H1 (cell line): ENCODE results near the gene SLC15A3. TPM values are rescaled to one million over a fixed set of nuclear protein-coding genes. Genes with fewer than 3 reads are reported as not detected.

Source experiments
- CTCF ChIA-PET: fragments of 300-600 bp; sonication (Branson Sonifier 250); formaldehyde crosslinking; loops from one replicate; lab custom pipeline; 2021; ENCODE audit not compliant: partially characterized antibody; lab: Charles Lee
- POLR2A ChIA-PET: fragments of 300-600 bp; sonication (Branson Sonifier 250); formaldehyde crosslinking; loops from one replicate; lab custom pipeline; 2021; ENCODE audit warnings: inconsistent platforms; ENCODE audit not compliant: partially characterized antibody; lab: Charles Lee
- DNase-seq, 2 experiments: peaks; one replicate each; pipeline versions ENCODE4 v3.0.0 to v3.0.0-alpha.2; 2010 to 2022; ENCODE audit warnings: low spot score in 2 of 2, low read depth in 1 of 2, mixed read lengths in 1 of 2
- FAIRE-seq: peaks from 2 replicates; lab custom pipeline; 2011; peaks lifted over from hg19 to GRCh38; lab: Jason Lieb, UNC
- H2AFZ ChIP-seq: 2 replicates; pipeline ENCODE4 v1.8.1; 2012; ENCODE audit warnings: low read length, inconsistent platforms
- H2AK5ac ChIP-seq: 2 replicates; pipeline ENCODE4 v1.6.1; 2013; ENCODE audit warnings: low read depth, low read length
- H2BK120ac ChIP-seq: replicated peaks from 2 replicates; pipeline ENCODE3; 2013; ENCODE audit warnings: low read depth, low read length, inconsistent platforms
- H2BK12ac ChIP-seq: 2 replicates; pipeline ENCODE4 v1.6.1; 2013; ENCODE audit warnings: low read depth, low read length
- H2BK15ac ChIP-seq: 2 replicates; pipeline ENCODE4 v1.6.1; 2013; ENCODE audit warnings: low read length
- H2BK20ac ChIP-seq: 2 replicates; pipeline ENCODE4 v1.6.1; 2013; ENCODE audit warnings: low read length
- H2BK5ac ChIP-seq: 2 replicates; pipeline ENCODE4 v1.6.1; 2013; ENCODE audit warnings: low read depth, low read length
- H3K14ac ChIP-seq: 2 replicates; pipeline ENCODE4 v1.6.1; 2013; ENCODE audit warnings: inconsistent platforms; ENCODE audit not compliant: insufficient read length
- H3K18ac ChIP-seq: 2 replicates; pipeline ENCODE4 v1.6.1; 2013; ENCODE audit warnings: low read length; ENCODE audit errors: extremely low read depth
- H3K23ac ChIP-seq: 2 replicates; pipeline ENCODE4 v1.6.1; 2013; ENCODE audit warnings: inconsistent platforms; ENCODE audit not compliant: insufficient read length
- H3K23me2 ChIP-seq: 2 replicates; pipeline ENCODE4 v1.6.1; 2013; ENCODE audit warnings: low read depth, low read length
- H3K27ac ChIP-seq: 2 replicates; pipeline ENCODE4 v1.6.1; 2011; ENCODE audit warnings: low read depth, low read length, inconsistent platforms
- H3K27me3 ChIP-seq, 4 experiments: replicated peaks in 1 of 4; 1 replicate in 1 of 4; 2 replicates in 3 of 4; pipeline versions ENCODE4 v1.6.1 to v1.8.1; 2011 to 2013; ENCODE audit warnings: low read length in 3 of 4, mild to moderate bottlenecking in 3 of 4, inconsistent platforms in 2 of 4, mixed read lengths in 2 of 4, moderate library complexity in 1 of 4; ENCODE audit not compliant: control insufficient read depth in 3 of 4, insufficient read depth in 3 of 4; ENCODE audit errors: extremely low read depth in 1 of 4
- H3K36me3 ChIP-seq, 4 experiments: 2 replicates each; pipeline versions ENCODE4 v1.6.1 to v1.8.1; 2011 to 2013; ENCODE audit warnings: mild to moderate bottlenecking in 4 of 4, low read length in 3 of 4, moderate library complexity in 2 of 4, control low read depth in 1 of 4, inconsistent platforms in 1 of 4; ENCODE audit not compliant: insufficient read depth in 4 of 4, control insufficient read depth in 2 of 4
- H3K4ac ChIP-seq: replicated peaks from 2 replicates; pipeline ENCODE3; 2013; ENCODE audit warnings: low read length, low read depth, mixed read lengths, inconsistent platforms; ENCODE audit not compliant: insufficient read length
- H3K4me1 ChIP-seq, 4 experiments: replicated peaks in 1 of 4; 1 replicate in 1 of 4; 2 replicates in 3 of 4; pipeline versions ENCODE4 v1.6.1 to v1.8.1; 2011 to 2013; ENCODE audit warnings: low read length in 3 of 4, inconsistent platforms in 2 of 4, mixed read lengths in 1 of 4; ENCODE audit not compliant: insufficient read depth in 4 of 4, control insufficient read depth in 3 of 4
- H3K4me2 ChIP-seq, 2 experiments: 2 replicates each; pipeline versions ENCODE4 v1.6.1 to v1.8.1; 2011 to 2013; ENCODE audit warnings: low read depth in 2 of 2, low read length in 2 of 2, control low read depth in 1 of 2, inconsistent platforms in 1 of 2, mild to moderate bottlenecking in 1 of 2; ENCODE audit not compliant: insufficient read depth in 1 of 2
- H3K4me3 ChIP-seq, 4 experiments: fragments of 200-600, 300-600 bp in 1 of 4; sonication (generic), shearing (Covaris generic), sonication (Bioruptor Twin) in 1 of 4; 2 replicates each; pipeline versions ENCODE4 v1.5.1 to v1.8.1; 2011 to 2016; ENCODE audit warnings: low read length in 4 of 4, low read depth in 3 of 4, control low read depth in 2 of 4, inconsistent platforms in 2 of 4, mild to moderate bottlenecking in 2 of 4, mixed read lengths in 1 of 4, moderate library complexity in 1 of 4; ENCODE audit not compliant: insufficient read depth in 2 of 4; ENCODE audit errors: extremely low read depth in 1 of 4
- H3K56ac ChIP-seq: replicated peaks from 2 replicates; pipeline ENCODE3; 2013; ENCODE audit warnings: low read depth, mild to moderate bottlenecking, mixed read lengths, low read length, inconsistent platforms; ENCODE audit not compliant: insufficient read length
- H3K79me1 ChIP-seq: 2 replicates; pipeline ENCODE4 v1.6.1; 2013; ENCODE audit warnings: low read depth, low read length, control low read depth
- H3K79me2 ChIP-seq, 2 experiments: 2 replicates each; pipeline versions ENCODE4 v1.6.1 to v1.8.1; 2012 to 2013; ENCODE audit warnings: low read length in 2 of 2, mild to moderate bottlenecking in 2 of 2, inconsistent platforms in 1 of 2; ENCODE audit not compliant: insufficient read depth in 2 of 2, control insufficient read depth in 1 of 2
- H3K9ac ChIP-seq, 4 experiments: replicated peaks in 1 of 4; 1 replicate in 1 of 4; 2 replicates in 3 of 4; pipeline versions ENCODE4 v1.6.1 to v1.8.1; 2011 to 2013; ENCODE audit warnings: low read depth in 3 of 4, low read length in 3 of 4, control low read depth in 2 of 4, mild to moderate bottlenecking in 2 of 4, moderate library complexity in 2 of 4, inconsistent platforms in 1 of 4; ENCODE audit errors: extremely low read depth in 1 of 4
- H3K9me3 ChIP-seq, 2 experiments: 2 replicates each; pipeline versions ENCODE4 v1.6.1 to v1.8.1; 2012 to 2013; ENCODE audit warnings: mild to moderate bottlenecking in 2 of 2, moderate library complexity in 2 of 2, control low read depth in 1 of 2, inconsistent platforms in 1 of 2, low read depth in 1 of 2, low read length in 1 of 2, mixed read lengths in 1 of 2; ENCODE audit not compliant: insufficient read depth in 2 of 2
- H4K20me1 ChIP-seq, 2 experiments: replicated peaks in 1 of 2; 2 replicates each; pipeline versions ENCODE3 to v1.8.1; 2011 to 2013; ENCODE audit warnings: inconsistent platforms in 2 of 2, low read length in 2 of 2, mild to moderate bottlenecking in 1 of 2; ENCODE audit not compliant: insufficient read depth in 2 of 2, control insufficient read depth in 1 of 2
- H4K5ac ChIP-seq: 2 replicates; pipeline ENCODE4 v1.6.1; 2013; ENCODE audit warnings: low read length, low read depth, mixed read lengths, inconsistent platforms; ENCODE audit not compliant: insufficient read length
- H4K8ac ChIP-seq: 2 replicates; pipeline ENCODE4 v1.8.0; 2013; ENCODE audit warnings: mild to moderate bottlenecking, moderate library complexity, low read length, inconsistent platforms; ENCODE audit not compliant: insufficient read depth; ENCODE audit errors: extremely low read depth
- H4K91ac ChIP-seq: replicated peaks from 2 replicates; pipeline ENCODE3; 2013; ENCODE audit warnings: low read length, mixed read lengths, inconsistent platforms; ENCODE audit not compliant: insufficient read length
- WGBS, 2 experiments: shearing (Covaris generic) in 1 of 2; methylation state at CpG; one replicate each; pipeline versions ENCODE4 v1.1.6 to v1.1.7; 2013 to 2015; ENCODE audit warnings: low lambda C conversion rate in 2 of 2, mixed read lengths in 2 of 2, inconsistent platforms in 1 of 2, low coverage in 1 of 2, missing lambda C conversion rate in 1 of 2; ENCODE audit not compliant: insufficient replicate concordance in 2 of 2, insufficient coverage in 1 of 2, insufficient read length in 1 of 2; ENCODE audit errors: extremely low coverage in 1 of 2, missing lambda C conversion rate in 1 of 2; 5-methylcytosine and 5-hydroxymethylcytosine counted together
- polyA plus RNA-seq, 7 experiments: library from polyadenylated mRNA; depleted of rRNA in 3 of 7; stranded (reverse) in 5 of 7; unstranded in 2 of 7; fragments of >200 nt in 5 of 7; fragments of 200-250 nt in 2 of 7; gene quantifications; 1 replicate in 5 of 7; 2 replicates in 1 of 7; 4 replicates in 1 of 7; pipeline versions ENCODE4 v1.2.1 to v1.2.3, GENCODE V29; 2011 to 2013; ENCODE audit warnings: missing spikeins in 2 of 7, mixed read lengths in 2 of 7
- total RNA-seq: library from RNA; stranded (reverse); fragmentation: NEBNext Ultra II Directional; extraction: Animal tissue kit (Norgen Biotek cat#: 25700); gene quantifications from 2 replicates; pipeline ENCODE4 v1.2.1, GENCODE V29; 2021

Gene SLC15A3
- total and polyA plus RNA-seq, 2 of the 8 experiments (the other 6 are each of a cell fraction or from before 2014, with no cell fraction given), result 25.8 to 31.0 TPM

DNA sequence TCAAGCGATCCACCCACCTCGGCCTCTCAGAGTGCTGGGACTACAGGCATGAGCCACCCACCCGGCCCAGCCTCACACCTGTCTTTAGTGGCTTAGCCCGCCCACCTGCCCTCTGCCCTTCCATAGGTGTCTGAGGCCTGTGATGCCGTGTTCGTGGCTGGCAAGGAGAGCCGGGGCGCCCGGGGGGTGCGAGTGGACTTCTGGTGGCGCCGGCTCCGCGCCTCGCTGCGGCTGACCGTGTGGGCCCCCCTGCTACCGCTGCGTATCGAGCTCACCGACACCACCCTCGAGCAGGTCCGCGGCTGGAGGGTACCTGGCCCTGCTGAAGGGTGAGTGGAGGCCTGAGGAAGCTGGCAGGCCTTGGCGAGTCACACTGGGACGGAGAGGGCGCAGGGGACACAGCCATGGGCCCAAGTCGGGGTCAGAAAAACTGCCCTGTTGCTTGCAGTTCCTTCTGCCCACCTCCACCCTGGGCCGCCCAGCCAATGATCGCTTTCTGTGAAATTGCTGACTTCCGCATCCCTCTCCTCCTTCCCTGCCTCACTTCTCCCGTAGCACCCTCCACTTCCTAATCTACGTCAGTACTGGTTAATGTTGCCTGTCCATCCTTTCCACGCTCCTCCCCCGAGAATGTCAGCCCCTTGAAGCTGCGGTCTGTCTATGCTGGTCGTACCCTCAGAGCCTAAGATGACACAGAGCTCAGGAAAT, 18.4 kb downstream of the SLC15A3 start:
- Histone ChIP-seq H3K4ac (no peak overlapping the region), H3K9ac (no peak overlapping the region), H3K79me2 (no peaks in the 10 kb centered on the region), H2AK5ac (no peak overlapping the region), H4K91ac (no peak overlapping the region), H3K36me3 (peaks cover 7 to 53% (median 26%) of the 10 kb centered on the region in 4 experiments; a peak in 7 of 8 replicates), H3K23me2 (no peaks in the 10 kb centered on the region), H2BK12ac (no peak overlapping the region; the same call in 1 of the 2 replicates), H3K4me1 (peaks cover 0 to 3% (median 1%) of the 10 kb centered on the region in 4 experiments; a peak in 4 of 7 replicates), H3K27ac (no peak overlapping the region), H3K27me3 (no peaks in the 10 kb centered on the region), H4K8ac (no peak overlapping the region), H3K18ac (no peak overlapping the region), H2BK15ac (no peak overlapping the region), H3K4me2 (no peak overlapping the region), H4K20me1 (peaks cover 3 to 7% of the 10 kb centered on the region in 2 experiments), H3K23ac (no peak overlapping the region), H2AFZ (no peak overlapping the region), H3K56ac (no peak overlapping the region), H3K79me1 (no peaks in the 10 kb centered on the region), H2BK120ac (no peak overlapping the region), H3K14ac (no peak overlapping the region), H4K5ac (no peak overlapping the region), H3K4me3 (no peak overlapping the region), H2BK5ac (no peak overlapping the region), H2BK20ac (no peak overlapping the region), H3K9me3 (no peaks in the 10 kb centered on the region)
- CTCF ChIA-PET, result interaction anchor here (0.9 to 3.4 kb wide), 8 partner anchors 10 to 210 kb away, joined by 3 to 20 read pairs (median 4); no protein-coding TSS in a partner anchor
- POLR2A ChIA-PET, result interaction anchor here (0.9 to 2.1 kb wide), 4 partner anchors 10 to 28 kb away, joined by 3 to 5 read pairs (median 4); no protein-coding TSS in a partner anchor
- no peak for FAIRE-seq
- 93% methylated on average over 28 of the region's 37 CpGs; no CpG with 5 or more reads in 1 of the 2 experiments for WGBS, 2 experiments
- no peak for DNase-seq
